NCI-H526 treated with DMSO at 0.1 percent for 48 hours (cell line): ENCODE measurements around the gene SIT1.
"Not testable (repeated sequence)": the region's sequence is repeated elsewhere in the genome, so short reads cannot be mapped to it uniquely, and the experiment has no call there.

ENCODE experiments used
- DNase-seq: peaks from one replicate; lab custom pipeline; 2025; lab: John Stamatoyannopoulos, UW

The SIT1 gene

DNA sequence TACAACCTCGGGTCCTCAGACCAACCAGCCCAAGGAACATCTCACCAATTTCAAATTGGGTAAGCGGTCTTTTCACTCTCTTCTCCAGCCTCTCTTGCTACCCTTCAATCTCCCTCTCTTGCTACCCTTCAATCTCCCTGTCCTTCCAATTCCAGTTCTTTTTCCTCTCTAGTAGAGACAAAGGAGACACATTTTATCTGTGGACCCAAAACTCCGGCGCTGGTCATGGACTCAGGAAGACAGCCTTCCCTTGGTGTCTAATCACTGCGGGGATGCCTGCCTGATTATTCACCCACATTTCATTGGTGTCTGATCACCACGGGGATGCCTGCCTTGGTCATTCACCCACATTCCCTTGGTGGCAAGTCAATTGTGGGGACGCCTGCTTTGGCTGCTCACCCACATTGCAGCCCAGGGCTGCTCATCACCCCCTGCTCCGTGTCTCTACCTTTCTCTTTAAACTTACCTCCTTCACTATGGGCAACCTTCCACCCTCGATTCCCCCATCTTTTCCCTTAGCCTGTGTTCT is 13.2 kb downstream of the SIT1 start:
- not testable (repeated sequence) for DNase-seq

DNA sequence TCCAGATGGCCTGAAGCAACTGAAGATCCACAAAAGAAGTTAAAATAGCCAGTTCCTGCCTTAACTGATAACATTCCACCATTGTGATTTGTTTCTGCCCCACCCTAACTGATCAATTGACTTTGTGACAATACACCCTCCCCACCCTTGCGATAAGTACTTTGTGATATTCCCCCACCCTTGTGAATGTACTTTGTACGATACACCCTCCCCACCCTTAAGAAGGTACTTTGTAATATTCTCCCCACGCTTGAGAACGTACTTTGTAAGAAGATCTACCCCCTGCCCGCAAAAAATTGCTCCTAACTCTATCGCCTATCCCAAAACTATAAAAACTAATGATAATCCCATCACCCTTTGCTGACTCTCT is 13.9 kb downstream of the SIT1 start:
- not testable (repeated sequence) for DNase-seq

DNA sequence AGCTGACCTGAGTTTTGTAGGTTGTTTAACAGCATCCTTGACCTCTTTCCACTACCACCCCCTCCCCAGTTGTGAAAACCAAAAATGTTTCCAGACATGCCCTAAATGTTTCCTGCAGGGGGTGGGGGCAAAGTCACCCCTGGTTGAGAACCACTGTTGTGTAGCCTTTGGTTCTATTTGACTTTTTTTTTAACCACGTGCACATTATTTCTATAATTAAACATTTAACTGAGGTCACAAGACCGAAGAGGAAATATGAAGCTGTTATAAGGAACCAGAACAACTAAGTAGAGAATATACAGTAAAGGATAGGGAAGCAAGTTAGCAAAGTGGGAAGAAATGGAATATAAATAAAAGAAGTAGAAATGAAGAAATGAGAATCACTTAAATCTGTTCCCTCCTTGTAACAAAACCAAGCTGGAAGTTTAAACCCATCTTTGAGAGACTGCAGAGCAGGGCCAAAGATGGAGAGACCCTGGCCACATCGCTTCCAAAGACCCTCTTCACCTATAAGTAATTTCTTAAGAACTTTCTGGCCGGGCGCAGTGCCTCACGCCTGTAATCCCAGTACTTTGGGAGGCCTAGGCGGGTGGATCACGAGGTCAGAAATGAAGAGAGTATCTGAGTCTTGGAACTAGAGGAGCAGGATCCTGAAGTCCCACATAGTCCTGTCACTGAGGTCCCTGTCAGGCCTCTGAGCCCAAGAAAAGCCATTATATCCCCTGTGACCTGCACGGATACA is 14.4 kb downstream of the SIT1 start:
- no peak for DNase-seq

DNA sequence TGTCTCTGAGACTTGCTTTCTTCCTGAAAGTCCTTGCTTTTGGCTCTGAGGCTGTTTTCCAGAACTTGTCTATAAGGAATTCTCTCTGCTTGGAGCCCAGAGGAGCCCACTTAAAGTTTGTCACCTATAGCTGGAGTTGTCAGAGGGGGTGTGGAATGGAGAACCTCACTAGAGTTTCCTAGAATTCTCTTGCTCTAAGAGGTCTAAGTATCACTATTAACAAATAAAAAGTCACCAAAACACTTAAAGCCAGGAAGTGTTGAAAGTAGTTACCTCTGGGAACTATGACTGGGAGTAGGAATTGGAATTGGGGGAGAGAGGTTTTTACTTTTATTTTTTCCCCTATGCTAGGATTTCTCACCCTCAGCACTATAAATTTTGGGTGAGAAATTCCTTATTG is 15.0 kb downstream of the SIT1 start:
- no peak for DNase-seq

DNA sequence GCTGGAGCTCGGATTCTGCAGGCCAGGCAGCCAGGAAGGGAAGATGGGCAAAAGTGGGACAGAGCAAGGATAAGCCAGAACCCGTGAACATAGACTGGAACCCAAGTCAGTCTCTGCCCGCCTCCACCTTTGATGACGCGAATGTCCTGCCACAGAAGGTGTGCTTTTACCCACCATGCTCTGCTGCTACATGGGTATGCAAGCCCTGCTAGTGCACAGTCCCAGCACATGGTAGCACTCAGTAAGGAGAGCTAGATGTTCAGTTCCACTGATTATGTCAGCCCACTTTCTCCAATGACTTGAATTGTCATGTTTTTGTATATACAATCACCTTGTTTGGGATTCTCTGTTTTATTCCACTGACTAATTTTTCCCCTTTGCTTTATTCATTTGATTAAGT is 21.1 kb downstream of the SIT1 start:
- no peak for DNase-seq

DNA sequence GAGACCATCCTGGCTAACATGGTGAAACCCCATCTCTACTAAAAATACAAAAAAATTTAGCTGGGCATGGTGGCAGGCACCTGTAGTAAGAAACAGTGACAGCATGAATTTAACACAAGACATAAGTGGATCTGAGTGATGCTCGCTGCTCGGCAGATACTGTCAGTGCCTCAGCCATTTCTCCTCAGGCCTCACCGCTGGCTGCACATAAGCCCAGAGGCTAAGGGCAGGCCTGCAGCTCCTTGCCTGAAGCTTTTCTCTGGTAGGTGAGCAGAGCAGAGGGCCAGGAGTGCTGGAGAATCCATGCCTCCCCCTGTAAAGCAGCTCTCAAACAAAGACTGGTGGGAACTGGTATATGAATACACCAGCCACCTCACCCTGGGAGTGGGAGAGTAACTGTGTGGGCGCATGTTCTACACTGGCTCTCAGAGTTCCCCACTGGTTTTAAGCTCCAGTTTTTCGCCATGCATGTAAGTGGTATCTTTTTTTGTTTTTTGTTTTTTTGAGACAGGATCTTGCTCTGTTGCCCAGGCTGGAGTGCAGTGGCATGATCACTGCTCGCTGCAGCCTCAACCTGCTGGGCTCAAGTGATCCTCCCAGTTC is 22.2 kb downstream of the SIT1 start:
- no peak for DNase-seq

DNA sequence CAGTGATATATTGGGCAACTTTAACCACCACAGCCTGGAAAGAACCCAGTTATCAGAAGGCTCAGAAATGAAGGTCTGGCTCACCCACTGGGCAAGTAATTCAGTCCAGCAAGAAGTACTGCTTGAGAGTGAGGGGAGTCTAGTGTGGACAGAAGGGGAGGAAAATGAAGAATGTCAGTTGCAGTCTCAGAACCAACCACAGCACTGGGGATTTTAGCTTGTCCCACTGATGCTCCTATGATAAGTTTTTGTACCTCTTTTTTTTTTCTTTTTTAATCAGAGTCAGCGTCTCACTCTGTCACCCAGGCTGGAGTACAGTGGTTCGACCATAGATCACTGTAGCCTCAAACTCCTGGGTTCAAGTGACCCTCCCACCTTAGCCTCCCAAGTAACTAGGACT is 23.2 kb downstream of the SIT1 start:
- no peak for DNase-seq

DNA sequence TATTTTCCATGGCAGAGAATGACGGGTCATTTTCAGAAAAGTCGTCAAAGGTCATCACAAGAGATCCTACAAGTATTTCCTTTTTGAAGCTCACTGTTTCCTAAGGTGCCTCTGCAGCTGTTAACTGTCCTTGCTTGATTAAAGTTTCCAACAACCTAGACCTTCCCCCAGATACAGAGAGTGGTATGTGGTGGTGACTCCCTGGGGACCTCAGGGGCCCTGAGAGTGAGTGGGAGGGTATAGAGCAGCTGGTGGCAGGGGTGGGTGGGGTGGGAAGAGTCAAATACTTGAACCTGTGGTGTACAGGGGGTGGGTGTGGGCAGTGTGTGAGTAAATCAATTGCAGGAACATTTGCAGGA is 31.0 kb downstream of the SIT1 start:
- DNase-seq = no peak

DNA sequence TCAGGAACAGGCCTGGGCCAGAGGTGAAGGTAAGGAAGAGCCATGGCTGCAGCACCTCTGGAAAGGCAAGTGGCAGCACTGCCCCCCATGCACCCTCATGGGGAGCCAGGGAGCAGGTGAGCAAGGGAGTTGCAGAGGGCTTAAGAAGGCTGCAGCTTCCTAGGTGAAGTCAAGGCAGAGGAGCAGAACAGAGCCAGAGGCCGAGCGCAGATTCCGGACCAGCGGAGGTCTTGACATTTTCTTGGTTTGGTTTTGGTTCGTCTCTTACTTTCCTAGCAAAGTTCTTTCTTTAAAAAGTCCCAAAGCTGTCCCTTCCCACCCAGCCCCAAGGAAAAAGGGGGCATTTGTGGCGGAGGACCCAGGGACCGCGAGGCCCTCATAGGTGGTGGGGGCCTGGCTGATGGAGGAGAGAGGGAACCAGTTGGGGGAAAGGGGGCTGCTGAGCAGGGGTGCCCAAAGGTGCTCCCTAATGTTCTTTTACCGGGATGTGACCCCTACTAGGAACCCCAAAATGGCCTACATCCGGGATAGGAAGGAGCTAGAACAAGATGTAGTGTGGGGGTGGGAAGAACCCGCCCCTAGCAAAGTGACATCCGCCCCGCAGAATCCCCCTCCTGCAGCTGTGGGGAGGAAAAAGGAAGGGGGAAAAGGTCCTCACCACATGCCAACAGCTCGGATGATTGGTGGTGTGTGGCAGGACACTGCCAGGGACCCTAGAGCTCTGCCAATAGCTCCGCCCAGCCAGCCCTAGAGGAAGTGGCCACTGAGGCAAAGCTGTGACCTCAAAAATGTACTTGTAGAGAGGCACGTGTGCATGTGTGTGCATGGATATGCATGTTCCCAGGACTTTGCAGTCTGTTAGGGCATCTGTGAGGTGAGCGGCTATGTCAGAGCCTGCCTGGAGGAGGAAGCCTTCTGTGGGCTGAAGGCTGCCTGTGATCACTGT is 31.6 kb downstream of the SIT1 start:
- DNase-seq = no peak

DNA sequence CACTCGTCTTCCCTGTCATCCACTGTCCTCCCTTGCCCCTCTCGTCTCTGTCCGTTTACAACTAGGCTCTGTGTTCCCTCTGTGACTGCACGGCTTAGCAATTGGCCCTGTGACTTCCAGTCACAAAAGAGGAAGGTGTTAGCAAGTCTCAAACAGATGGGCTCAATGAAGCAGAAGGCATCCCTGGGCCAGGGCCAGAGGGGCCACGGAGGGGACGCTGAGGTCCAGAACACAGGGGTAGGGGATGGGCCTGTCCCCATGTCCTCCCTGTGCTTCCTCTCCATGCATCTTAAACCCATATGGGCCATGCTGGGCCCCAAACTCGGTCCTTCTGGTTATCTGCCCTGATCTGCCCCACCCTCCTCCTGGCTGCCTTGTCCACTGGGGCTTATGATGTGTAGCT is 32.4 kb downstream of the SIT1 start, which contains the start of gene CD72:
CD72 (minus strand) TSS at position 89 of the 403 bp plus-strand sequence. CDS start 110 bp downstream, outside the sequence.
- no peak for DNase-seq

DNA sequence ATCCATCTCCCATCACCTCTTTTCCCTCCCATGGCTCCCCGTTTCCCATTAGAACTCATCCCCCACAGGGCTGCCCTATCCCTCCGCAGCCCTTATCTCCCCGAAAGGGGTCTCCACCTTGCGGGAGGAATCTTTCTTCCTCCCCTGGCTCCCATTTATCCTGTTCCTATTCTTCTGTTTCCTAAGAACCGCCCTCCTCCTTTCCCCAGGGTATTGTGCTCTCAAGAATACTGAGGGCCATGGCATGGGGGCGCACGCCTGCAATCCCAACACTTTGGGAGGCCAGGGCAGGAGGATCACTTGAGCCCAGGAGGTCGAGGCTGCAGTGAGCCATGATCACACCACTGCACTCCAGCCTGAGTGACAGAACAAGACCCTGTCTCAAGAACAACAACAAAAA is 33.2 kb downstream of the SIT1 start:
- DNase-seq = no peak

DNA sequence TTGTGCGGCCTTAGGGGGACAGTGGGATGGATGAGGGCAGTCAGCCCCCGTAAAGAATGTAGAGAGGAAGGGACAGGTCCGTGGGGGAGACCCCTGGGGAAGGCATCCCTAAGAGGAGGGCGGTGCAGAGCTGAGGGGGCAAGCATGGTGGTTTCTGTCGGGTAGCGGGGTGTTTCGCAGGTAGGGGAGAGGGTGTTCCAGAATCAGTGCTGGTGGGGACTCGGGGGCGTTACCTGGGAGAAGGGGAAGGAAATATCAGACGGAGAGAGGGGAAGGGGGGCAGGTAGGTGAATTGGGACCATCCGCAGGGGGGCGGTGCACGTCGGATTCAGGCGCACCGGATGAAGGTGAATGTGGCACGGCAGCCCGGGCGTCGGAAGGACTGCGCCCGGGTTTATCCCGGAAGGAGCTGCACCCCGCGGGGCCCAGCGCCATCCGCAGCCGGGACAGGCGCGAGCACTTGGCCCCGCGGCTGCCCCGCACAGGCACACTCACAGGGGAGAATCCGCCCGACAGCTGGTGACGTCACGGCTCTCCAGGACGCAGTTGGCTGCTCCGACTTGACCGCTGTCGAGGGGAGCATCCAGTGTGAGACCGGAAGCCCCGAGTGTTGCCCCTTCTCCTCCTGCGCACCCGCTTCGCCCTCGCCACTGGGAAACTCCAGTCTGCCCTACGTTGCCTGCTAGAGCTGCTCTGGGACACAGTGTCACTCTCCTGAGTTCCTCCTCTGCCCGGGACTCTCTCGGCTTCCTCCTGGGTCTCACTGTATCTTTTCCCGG is 33.9 kb downstream of the SIT1 start:
- DNase-seq = no peak

DNA sequence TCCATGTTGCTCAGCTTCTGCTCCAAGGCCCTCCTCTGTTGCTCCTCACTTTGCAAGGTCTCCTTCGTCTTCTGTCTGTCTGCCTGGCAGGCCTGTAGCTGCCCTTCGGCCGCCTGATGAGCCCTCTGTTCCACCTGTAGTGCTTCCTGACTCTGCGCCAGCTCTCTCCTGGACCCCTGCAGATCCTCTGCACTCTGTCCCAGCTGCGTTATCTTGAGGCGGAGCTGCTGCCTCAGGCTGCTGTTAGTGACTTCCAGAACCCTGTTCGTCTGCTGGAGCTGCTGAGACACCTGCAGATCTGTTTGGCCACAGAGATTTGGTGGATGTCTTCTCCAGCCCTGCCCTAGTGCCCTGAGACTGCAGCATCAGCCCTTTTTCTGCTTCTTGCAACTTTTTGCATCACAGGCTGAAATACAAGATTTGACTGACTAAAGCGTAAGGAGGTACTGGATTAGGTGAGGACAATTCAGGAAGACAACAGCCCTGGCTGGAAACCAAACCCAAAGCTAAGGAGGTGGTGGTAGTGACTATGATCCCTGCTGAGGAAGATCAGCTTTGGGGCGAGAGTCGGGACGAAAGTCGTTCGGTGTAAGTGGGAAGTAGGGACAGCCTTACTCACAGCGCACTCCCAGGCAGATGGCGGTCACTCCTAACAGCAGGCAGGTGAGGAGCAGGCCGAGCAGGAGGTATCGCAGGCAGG is 34.6 kb downstream of the SIT1 start:
- DNase-seq = no peak

DNA sequence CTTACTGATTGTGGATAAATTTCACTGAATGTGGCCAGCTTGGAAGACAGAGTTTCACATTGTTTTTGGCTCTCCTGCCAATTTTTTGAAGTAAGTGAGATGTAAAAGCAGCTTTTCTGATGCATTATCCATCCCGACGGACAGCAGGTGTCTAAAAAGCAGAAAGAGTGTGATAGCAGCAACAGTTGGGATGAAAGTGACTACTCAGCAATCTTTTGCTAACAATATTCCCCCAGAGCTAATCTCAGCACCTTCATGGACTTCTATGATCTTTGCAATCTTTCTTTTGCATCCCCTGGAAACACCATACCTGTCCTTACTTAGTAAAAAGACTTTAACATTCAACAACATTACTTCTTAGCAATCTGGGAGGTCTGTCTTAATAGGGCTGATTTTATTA is 37.9 kb downstream of the SIT1 start:
- no peak for DNase-seq

DNA sequence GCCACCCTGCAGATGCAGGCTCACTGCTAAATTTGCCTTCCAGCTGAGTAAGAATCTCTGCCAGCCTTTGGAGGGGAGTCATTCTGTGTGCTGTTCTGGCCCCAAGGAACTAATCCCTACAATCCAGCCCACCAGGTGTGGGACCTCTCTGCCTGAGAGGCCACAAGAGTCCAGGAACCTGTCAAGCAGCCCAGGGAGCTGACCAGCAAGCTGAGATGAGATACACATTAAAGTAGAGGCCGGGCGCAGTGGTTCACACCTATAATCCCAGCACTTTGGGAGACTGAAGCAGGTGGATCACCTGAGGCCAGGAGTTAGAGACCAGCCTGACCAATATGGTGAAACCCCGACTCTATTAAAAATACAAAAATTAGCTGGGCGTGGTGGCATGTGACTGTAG is 38.7 kb downstream of the SIT1 start:
- DNase-seq = not testable (repeated sequence)

DNA sequence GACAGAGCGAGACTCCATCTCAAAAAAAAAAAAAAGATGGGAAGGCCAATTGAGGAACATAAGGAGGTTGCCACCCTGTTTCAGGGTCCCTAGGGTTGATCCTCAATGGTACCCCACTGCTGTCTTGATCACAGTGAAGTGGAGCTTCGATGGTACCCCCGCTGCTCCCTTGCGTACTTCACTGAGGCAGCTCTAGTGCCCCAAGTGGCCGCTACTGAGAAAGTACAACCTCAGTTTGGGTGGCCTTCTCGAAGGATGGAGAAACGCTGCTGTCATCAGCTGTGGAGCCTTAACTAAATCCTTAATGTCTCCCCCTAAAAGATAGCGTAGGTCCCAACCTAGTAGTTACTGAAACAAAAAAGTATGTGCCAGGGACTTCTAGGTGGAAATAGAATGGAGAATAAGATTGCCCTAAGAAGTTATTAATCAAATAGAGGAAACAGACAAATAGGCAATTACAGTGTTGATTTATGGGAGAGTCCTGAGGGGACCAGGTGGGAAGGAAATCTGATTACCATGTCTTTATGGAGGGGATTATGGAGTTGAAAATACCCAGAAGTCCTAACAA is 39.4 kb downstream of the SIT1 start:
- no peak for DNase-seq

DNA sequence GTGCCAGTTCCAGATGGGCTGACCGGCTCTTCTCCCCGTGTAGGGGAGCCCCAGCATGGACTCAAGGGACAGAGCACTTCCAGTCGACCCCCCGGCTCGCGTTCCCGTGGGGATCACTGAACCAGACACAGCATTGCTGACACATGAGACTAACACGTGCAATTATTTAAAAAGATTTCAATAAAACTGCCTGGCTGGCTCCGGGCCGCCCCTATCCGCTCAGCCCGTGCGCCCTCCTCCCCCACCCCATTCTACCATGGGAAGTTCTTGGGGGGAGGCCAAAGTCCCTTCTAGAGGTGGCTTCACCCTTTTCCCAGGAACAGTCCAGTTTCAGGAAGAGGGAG is 40.9 kb downstream of the SIT1 start:
- no peak for DNase-seq

DNA sequence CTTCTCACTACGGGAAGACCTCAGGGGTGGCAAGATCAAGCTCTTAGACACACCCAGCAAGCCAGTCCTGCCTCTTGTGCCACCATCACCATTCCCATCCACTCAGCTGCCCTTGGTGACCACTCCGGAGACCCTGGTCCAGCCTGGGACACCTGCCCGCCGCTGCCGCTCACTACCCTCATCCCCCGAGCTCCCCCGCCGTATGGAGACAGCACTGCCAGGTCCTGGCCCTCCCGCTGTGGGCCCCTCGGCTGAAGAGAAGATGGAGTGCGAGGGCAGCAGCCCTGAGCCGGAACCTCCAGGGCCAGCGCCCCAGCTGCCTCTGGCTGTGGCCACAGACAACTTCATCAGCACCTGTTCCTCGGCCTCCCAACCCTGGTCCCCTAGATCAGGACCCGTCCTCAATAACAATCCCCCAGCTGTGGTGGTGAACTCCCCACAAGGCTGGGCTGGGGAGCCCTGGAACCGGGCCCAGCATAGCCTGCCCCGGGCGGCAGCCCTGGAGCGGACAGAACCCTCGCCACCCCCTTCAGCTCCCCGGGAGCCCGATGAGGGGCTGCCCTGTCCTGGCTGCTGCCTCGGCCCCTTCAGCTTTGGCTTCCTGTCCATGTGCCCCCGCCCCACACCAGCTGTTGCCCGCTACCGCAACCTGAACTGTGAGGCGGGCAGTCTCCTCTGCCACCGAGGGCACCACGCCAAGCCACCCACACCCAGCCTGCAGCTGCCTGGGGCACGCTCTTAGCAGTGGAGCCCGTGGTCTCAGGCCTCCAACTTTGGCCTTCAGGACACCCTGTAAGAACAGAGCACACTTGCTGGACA is 41.5 kb downstream of the SIT1 start:
- DNase-seq = no peak

DNA sequence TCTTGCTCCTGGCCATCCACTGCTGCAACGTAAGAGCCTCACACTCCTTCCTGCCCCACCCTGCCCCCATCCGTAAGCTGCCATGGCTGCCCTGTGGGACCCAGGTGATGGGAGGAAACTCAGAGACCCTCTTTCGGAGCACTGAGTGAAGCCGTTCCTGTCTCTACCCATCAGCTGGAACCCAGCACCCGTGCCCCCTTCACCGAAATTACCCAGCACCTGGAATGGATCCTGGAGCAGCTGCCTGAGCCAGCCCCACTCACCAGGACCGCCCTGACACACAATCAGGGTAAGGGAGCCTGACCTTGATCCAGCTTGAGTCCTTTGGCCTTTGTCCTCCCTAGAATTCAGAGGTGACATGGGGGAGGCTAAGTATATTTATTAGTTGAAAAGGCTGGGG is 42.5 kb downstream of the SIT1 start:
- DNase-seq = no peak

DNA sequence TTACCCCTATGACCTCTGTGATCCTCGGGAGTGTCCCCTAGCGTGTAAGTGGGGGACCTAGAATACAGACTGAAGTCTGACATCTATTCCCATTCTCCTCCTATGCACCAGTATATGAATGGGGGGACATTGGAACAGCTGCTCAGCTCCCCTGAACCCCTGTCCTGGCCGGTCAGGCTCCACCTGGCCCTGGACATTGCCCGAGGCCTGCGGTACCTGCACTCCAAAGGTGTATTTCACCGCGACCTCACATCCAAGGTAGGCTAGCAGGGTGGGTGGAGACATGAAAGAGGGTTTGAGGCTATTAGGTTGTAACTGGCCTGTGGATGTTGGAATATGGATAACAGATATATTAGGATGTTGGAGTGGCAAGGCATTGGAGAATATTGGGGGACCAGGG is 44.0 kb downstream of the SIT1 start:
- DNase-seq = no peak
